Left hindlimb (tissue), 1 donor: ENCODE data around the gene SNRPD2.
"Not testable (repeated sequence)": the region's sequence is repeated elsewhere in the genome, so short reads cannot be mapped to it uniquely, and the experiment has no call there.

Source experiments
- DNase-seq: peaks from one replicate; pipeline ENCODE4 v3.0.0-alpha.2; 2018

The SNRPD2 gene

GRCh38 chr19:45691516-45692186, at the start of gene SNRPD2:
SNRPD2 (minus strand) TSS chr19:45691953; CDS start chr19:45691888, 65 bp downstream.
- DNase-seq = peak; percentile 96

- no peak for DNase-seq
Measured at GRCh38 chr19:45739498-45740439, 48.0 kb upstream of the SNRPD2 start.

GRCh38 chr19:45733160-45733810, 41.5 kb upstream of the SNRPD2 start, which contains the start of gene MEIOSIN:
MEIOSIN (plus strand) TSS chr19:45733439; CDS start chr19:45735377, 1,938 bp downstream.
- no peak for DNase-seq

DNA sequence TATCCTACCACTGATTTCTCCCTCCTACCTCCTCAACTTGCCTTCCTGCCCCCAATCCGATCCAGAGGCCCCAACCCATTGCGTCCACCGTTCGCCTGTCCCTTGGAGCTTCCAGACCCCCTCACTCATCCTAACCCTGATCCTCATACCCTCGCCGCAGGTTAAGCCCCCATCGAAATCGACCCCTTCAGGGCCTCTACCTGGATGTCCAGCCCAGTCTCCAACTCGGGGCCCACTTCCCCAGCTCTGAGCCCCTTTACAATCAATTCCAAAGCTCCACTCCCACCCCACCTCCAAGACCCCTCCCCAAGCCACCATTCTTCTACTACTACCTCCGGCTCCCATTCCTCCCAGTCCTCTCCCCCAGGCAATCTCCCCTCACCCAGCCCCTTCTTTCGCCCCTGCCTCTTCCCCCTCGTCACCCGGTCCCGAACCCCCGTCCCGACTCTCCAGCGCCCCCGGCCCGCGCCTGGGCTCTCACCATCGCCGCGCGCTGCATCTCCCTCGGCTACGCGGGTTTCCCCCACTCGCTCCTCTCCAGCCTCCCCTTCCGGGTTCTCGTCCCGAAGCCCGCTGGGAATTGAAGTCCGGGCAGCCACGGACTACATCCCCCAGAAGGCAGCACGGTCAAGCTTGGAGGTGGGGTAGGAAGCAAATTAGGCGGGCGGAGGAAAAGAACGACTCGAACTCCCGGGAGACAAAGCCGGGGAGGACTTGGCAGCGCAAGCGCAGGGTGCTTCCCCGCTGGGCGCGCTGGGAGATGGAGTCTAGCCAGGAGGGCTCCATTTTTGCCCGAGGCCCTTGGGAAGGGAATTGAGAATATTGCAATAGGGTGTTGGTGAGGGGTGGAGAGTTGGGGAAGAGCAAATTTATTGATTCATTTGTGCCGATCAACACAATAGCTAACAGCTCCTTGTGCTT, 38.9 kb upstream of the SNRPD2 start, which contains the start of gene FBXO46:
TSS of gene FBXO46 (minus strand) at position 529 of the 921 bp plus-strand sequence. CDS start 17,401 bp downstream, outside the sequence.
- peak; percentile 98 for DNase-seq

DNA sequence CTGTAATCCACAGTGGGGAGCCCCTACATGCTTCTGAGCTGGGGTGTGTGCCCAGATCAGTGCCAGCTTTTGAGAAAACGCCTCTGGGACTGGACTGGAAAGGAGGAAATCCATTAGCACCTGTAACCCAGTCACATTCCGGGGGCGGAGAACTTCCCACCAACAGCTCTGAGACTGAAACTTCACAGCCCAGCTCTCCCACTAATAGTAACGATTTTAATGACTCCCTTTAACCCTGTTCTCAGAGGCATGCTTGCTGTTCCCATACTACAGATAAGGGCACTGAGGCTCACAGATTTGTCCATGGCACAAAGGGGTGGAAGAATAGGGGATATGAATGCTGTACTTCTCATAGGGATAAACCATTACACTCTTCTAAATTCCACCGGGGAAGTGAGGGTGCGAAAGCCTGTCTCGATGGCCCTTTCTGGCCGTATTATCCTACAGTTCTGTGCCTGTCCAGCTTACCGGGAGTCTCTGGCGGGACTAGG, 38.1 kb upstream of the SNRPD2 start:
- DNase-seq = no peak

DNA sequence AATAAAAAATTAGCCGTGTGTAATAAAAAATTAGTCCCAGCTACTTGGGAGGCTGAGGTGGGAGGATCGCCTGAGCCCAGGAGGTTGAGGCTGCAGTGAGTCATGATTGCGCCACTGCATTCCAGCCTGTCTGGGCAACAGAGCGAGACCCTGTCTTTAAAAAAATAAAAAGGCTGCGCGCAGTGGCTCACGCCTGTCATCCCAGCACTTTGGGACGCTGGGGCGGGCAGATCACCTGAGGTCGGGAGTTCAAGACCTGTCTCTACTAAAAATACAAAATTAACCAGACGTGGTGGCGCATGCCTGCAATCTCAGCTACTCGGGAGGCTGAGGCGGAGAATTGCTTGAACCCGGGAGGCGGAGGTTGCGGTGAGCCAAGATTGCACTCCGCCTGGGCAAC, 36.9 kb upstream of the SNRPD2 start:
- not testable (repeated sequence) for DNase-seq

GRCh38 chr19:45720065-45720464, 28.3 kb upstream of the SNRPD2 start:
- not testable (repeated sequence) for DNase-seq

- no peak for DNase-seq
Measured at GRCh38 chr19:45717983-45718650, 26.4 kb upstream of the SNRPD2 start.

- DNase-seq = peak; percentile 99
Measured at GRCh38 chr19:45717131-45717982, 25.6 kb upstream of the SNRPD2 start.

GRCh38 chr19:45716359-45717130, 24.8 kb upstream of the SNRPD2 start:
- DNase-seq = no peak

DNA sequence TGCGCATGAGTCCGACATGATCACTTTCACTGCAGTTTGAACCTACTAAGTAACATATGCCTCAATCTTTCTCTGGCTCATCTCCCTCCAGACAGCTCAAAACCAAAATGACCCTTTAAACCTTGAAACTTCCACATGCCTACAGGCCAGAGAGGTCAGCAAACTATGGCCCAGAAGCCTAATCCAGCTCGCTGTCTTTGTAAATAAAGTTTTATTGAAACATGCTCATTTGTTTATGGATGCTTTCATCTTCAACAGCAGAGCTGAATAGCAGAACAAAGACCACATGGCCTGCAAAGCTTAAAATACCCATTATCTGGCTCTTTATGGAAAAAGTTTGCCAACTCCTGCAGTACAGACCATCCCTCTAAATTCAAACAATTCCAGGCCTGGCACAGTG, 23.4 kb upstream of the SNRPD2 start:
- no peak for DNase-seq

DNA sequence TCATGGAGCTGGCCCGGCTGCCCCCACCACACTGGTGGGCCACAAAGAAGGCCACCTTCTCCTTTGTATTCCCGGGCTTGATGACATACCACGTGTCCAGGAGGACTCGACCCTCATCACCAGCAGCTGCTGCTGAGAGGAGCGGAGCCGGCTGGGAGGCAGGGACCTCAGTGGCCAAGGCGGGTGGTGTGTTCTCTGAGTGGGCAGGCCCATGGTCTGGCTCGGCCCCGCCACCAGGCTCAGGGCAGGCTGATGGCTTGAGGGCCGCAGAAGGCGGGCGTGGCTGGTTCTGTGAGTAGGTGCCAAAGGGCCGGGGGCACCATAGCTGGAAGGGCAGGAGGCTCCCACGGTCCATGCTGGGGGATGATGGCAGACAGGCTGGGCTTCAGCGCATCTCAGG, 21.4 kb upstream of the SNRPD2 start:
- no peak for DNase-seq

DNA sequence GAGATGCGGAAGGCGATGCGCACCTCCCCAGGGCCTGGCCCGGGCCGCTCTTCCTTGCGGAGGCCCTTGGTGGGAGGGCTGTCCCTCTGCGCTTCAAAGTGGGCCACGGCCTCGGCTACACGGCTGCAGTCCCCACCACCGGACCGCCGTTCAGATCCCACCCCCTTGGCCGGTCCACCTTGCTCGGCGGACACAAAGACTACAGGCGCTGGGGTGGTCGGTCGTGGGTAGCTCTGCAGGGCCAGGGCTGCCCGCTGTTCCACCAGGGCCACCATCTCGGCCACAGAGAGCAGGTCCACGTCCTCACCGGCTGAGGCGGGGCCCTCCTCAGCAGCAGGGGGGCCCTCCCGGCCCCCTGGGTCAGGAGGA, 20.9 kb upstream of the SNRPD2 start:
- no peak for DNase-seq

DNA sequence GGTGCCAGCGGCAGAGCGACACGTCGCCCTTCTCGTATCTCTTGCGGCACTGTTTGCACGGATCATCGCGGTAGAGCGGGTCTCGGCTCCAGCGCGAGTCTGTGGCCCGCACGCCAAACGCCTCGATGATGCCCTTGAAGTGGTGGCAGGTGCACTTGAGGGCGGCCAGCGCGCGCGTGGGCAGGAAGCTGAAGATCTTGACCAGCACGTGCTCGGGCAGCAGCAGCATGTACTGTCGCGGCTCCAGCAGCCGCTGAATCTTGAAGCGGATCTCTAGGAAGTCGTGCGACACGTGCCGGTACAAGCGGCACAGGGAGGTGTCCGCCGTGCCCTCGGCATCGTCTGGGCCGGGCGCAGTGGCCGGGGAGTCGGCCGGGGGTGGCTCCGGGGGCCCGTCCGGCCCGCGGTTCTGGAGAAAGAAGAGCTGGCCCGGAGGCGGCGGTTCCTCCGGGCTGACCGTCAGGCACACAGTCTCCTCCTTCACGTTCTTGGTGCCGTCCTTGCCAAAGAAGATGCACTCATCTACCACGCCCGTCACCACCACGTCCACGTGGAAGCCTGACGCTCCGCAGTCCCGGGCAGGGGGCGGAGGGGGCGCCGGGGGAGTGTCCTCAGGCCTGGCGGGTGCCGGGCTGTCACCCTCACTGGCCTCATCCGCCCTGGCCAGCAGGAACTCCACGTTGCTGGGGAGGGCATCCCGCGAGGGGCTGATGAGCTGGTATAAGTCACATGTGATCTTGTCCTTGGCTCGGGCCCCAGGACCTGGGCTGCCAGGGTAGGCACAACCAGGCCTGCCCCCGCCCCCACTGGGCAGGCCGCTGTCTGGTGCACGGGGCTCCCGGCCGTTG, 20.3 kb upstream of the SNRPD2 start:
- DNase-seq = no peak

GRCh38 chr19:45710356-45711130, 18.8 kb upstream of the SNRPD2 start:
- DNase-seq = no peak

- no peak for DNase-seq
Measured at GRCh38 chr19:45705710-45706415, 14.1 kb upstream of the SNRPD2 start.

- no peak for DNase-seq
Measured at GRCh38 chr19:45705115-45705514, 13.4 kb upstream of the SNRPD2 start.
